Transverse colon (tissue), 3 donors: Measurements from ENCODE around the gene PPFIA1.

Source experiments
- EP300 ChIP-seq: sonication (generic); formaldehyde crosslinking; IDR thresholded peaks from one replicate; pipeline ENCODE4 v1.6.1; 2017; ENCODE audit warnings: antibody characterized with exemption, low read depth
- POLR2A ChIP-seq: fragments of 450-650 bp; IDR thresholded peaks from one replicate; pipeline ENCODE4 v1.6.1; 2016; ENCODE audit warnings: antibody characterized with exemption, mild to moderate bottlenecking, moderate library complexity
- TF ChIP-seq, protein P1 (sequence below), 5 experiments: fragments of 200-600 bp in 3 of 5; fragments of 450-650 bp in 2 of 5; sonication (generic) in 3 of 5; IDR thresholded peaks; 1 replicate in 2 of 5; 2 replicates in 3 of 5; pipeline ENCODE4 v1.5.1; 2016 to 2017; ENCODE audit warnings: antibody characterized with exemption in 5 of 5, inconsistent platforms in 3 of 5, mild to moderate bottlenecking in 2 of 5, moderate library complexity in 1 of 5

- TF ChIP-seq, protein P1, sequence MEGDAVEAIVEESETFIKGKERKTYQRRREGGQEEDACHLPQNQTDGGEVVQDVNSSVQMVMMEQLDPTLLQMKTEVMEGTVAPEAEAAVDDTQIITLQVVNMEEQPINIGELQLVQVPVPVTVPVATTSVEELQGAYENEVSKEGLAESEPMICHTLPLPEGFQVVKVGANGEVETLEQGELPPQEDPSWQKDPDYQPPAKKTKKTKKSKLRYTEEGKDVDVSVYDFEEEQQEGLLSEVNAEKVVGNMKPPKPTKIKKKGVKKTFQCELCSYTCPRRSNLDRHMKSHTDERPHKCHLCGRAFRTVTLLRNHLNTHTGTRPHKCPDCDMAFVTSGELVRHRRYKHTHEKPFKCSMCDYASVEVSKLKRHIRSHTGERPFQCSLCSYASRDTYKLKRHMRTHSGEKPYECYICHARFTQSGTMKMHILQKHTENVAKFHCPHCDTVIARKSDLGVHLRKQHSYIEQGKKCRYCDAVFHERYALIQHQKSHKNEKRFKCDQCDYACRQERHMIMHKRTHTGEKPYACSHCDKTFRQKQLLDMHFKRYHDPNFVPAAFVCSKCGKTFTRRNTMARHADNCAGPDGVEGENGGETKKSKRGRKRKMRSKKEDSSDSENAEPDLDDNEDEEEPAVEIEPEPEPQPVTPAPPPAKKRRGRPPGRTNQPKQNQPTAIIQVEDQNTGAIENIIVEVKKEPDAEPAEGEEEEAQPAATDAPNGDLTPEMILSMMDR (IDR thresholded peaks at IDR 0.05): no peak
- TF ChIP-seq EP300: no peak
- TF ChIP-seq POLR2A: no peak
Measured at GRCh38 chr11:70265341-70265740, 5.1 kb upstream of the PPFIA1 start.
